ENCODE results near the gene TSPAN4.

GRCh38 chr11:853682-854448 lies 11.2 kb downstream of the TSPAN4 start:
- TF ChIP-seq ZNF274 (IDR thresholded peaks at IDR 0.05; ENCODE audit: low read depth, low read length) (no peak), YY1 (IDR thresholded peaks at IDR 0.05; ENCODE audit: insufficient read depth, insufficient read length) (no peak)

Measured in NT2/D1 (cell line).